Measurements from ENCODE around the gene APLN.

Gene APLN

GRCh38 chrX:129654652-129655546, at the start of gene APLN:
Gene APLN (minus strand): TSS chrX:129654956. CDS start chrX:129654630, 326 bp downstream.
- DNase-seq: peak; percentile 77

GRCh38 chrX:129704491-129704890, 49.7 kb upstream of the APLN start:
- DNase-seq: no peak

GRCh38 chrX:129701624-129702069, 46.9 kb upstream of the APLN start:
- no peak for DNase-seq

GRCh38 chrX:129700536-129700935, 45.8 kb upstream of the APLN start:
- no peak for DNase-seq

GRCh38 chrX:129698150-129698549, 43.4 kb upstream of the APLN start:
- DNase-seq: no peak

- no peak for DNase-seq
Measured at GRCh38 chrX:129697204-129697829, 42.6 kb upstream of the APLN start.

GRCh38 chrX:129696463-129697155, 41.9 kb upstream of the APLN start:
- no peak for DNase-seq

GRCh38 chrX:129695937-129696336, 41.2 kb upstream of the APLN start:
- DNase-seq: no peak

- no peak for DNase-seq
Measured at GRCh38 chrX:129695535-129695934, 40.8 kb upstream of the APLN start.

GRCh38 chrX:129694805-129695204, 40.0 kb upstream of the APLN start:
- no peak for DNase-seq

GRCh38 chrX:129693354-129693753, 38.6 kb upstream of the APLN start:
- DNase-seq: no peak

GRCh38 chrX:129690435-129690834, 35.7 kb upstream of the APLN start:
- no peak for DNase-seq

- DNase-seq: no peak
Measured at GRCh38 chrX:129689796-129690195, 35.0 kb upstream of the APLN start.

GRCh38 chrX:129688097-129688496, 33.3 kb upstream of the APLN start:
- no peak for DNase-seq

- no peak for DNase-seq
Measured at GRCh38 chrX:129686422-129686948, 31.7 kb upstream of the APLN start.

- DNase-seq: no peak
Measured at GRCh38 chrX:129682979-129683378, 28.2 kb upstream of the APLN start.

- peak; percentile 38 for DNase-seq
Measured at GRCh38 chrX:129679901-129680300, 25.1 kb upstream of the APLN start.

GRCh38 chrX:129678614-129679195, 23.9 kb upstream of the APLN start:
- DNase-seq: peak; percentile 68

- no peak for DNase-seq
Measured at GRCh38 chrX:129667412-129667811, 12.7 kb upstream of the APLN start.

GRCh38 chrX:129665916-129666644, 11.3 kb upstream of the APLN start:
- peak; percentile 2 for DNase-seq

GRCh38 chrX:129663171-129663570, 8.4 kb upstream of the APLN start:
- DNase-seq: peak; percentile 9

- no peak for DNase-seq
Measured at GRCh38 chrX:129661369-129661768, 6.6 kb upstream of the APLN start.

All from NCI-H69 (cell line).